Right forelimb (tissue), 1 donor: ENCODE measurements around the gene SERPINB5.
"Not testable (repeated sequence)": the region's sequence is repeated elsewhere in the genome, so short reads cannot be mapped to it uniquely, and the experiment has no call there.

Source experiments
- DNase-seq: peaks from one replicate; pipeline ENCODE4 v3.0.0-alpha.2; 2018

The SERPINB5 gene

GRCh38 chr18:63476668-63477067 is at the start of gene SERPINB5:
Gene SERPINB5 (plus strand): TSS chr18:63476958. CDS start chr18:63484429, 7,471 bp downstream.
- DNase-seq, result no peak

GRCh38 chr18:63427558-63427957 is 49.2 kb upstream of the SERPINB5 start:
- DNase-seq, result no peak

- DNase-seq, result no peak
Observed at GRCh38 chr18:63430526-63430925, 46.2 kb upstream of the SERPINB5 start.

DNA sequence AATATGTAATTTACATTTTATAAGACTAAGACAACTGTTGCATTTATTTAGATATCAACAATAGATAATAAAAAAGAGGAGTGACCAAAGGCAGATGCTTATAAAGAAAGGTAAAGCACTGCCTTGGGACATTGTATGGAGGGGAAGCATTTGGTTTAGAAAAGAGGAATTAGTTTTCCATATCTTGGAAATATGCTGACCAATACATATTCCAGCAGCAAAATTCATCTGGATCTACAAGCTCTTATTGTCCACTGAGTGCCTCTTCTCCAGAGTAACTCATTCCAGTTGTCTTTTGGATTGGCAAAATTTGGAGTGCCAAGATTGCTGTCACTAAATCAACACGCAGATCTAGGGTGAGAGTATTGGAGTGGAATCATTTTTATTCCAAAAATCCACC is 45.6 kb upstream of the SERPINB5 start:
- no peak for DNase-seq

- no peak for DNase-seq
Observed at GRCh38 chr18:63433334-63433866, 43.4 kb upstream of the SERPINB5 start.

- no peak for DNase-seq
Observed at GRCh38 chr18:63438181-63438580, 38.6 kb upstream of the SERPINB5 start.

DNA sequence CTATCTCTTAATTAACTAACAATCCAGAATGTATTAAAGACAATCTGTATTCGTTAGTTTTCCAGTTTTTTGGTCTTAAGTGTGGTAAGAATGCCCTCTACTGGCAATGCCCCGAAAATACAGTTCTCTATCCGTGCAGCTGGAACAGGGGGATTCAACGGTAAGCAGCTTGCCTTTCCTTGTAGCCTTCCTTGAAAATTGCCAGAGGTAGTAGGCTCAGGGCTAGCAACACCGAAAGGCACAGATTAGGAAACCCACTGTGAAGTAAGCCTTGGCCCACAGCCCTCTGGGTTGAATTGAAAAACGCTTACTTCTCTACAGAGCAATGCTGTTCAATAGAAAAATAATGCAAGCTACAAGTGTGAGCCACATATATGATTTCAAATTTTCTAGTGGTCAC is 37.4 kb upstream of the SERPINB5 start:
- peak; percentile 54 for DNase-seq

GRCh38 chr18:63440219-63440618 is 36.5 kb upstream of the SERPINB5 start:
- DNase-seq, result peak; percentile 49

- no peak for DNase-seq
Observed at GRCh38 chr18:63440881-63441280, 35.9 kb upstream of the SERPINB5 start.

DNA sequence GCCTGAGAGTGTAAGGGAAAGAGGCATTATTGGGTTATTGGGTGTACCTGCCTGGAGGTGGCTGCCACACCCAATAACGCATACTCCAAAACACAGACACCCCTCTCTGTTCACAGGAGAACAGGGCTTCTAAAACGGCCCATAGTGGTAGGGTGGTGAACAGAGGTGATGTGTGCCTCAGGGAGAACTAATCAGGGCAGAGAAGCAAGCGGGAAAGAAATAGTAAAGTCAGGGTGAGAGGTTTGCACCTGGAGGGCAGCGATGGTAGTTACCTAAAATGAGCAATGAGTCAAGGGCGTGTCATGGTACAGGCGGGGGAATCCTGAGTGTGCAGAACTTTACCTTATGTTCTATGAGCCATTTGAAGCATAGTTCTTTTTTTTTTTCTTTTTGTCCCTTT is 32.9 kb upstream of the SERPINB5 start:
- no peak for DNase-seq

DNA sequence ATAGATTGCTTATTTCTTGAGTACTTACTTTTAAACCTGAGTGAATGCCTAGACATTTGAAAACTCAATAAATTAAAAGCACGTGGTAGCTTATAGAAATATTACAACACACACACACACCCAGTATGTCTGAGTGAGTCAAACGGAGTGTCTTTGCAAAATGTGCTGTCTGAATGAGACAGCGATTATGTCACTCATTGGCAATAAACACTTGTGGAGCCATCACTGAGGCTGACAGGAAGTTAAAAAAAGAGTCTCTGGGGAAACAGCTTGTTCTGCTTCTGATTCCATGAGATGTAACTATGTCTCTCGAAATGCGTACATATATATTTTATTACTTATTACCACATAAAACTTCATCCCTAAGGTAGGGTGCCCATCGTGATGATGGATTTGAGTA is 32.2 kb upstream of the SERPINB5 start:
- DNase-seq, result no peak

- no peak for DNase-seq
Observed at GRCh38 chr18:63445037-63445436, 31.7 kb upstream of the SERPINB5 start.

DNA sequence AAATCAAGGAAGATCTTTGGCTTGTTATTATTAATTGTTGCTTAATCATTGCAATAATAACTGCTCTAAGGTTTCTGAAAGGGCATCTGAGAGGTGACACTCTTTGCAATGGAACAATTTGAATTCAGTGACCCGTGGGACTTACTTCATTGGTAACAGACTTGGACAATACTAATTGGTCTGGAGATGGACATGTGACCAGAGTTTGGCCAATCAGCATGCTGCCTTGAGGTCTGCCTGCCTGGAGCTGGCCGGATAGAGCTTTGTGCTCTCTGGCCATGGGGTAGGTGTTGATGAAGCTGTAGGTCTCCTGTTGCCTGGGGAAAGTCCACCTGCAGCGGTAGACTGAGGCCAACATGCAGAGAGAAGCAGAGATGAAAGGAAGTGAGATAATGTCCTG is 30.5 kb upstream of the SERPINB5 start:
- no peak for DNase-seq

GRCh38 chr18:63447066-63447465 is 29.7 kb upstream of the SERPINB5 start:
- no peak for DNase-seq

DNA sequence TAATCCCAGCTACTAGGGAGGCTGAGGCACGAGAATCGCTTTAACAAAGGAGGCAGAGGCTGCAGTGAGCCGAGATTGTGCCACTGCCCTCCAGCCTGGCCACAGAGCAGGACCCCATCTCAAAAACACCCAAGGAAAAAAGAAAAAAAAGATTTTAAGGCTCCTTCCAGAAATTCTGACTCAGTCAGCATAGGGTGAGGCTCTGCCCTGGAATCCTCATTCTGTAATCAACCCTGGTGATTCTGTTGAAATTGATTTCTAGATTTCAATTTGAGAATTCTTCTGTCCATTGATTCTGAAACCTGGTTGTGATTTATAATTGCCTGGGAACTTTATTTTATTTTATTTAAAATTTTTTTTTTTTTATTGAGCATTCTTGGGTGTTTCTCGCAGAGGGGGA is 27.3 kb upstream of the SERPINB5 start:
- DNase-seq, result no peak

- DNase-seq, result no peak
Observed at GRCh38 chr18:63451799-63452660, 24.7 kb upstream of the SERPINB5 start.

DNA sequence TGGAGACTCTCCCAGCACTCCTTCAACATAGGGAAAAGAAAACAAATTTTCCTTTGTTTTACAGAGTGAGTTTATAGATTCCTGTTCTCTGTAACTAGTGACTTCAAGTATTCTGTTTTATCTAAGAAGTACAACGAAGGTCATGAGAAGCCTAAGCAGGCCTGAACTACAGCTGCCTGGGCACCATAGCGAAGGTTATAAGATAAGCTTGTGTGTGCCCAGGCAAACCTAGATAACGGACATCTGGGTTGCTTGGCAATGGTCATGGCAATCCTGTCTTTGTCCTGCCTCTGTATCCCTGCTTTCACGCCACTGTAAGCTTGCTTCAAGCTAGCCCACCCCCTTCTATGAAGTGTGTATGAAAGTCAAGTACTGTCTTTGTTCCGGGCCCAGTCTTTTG is 24.0 kb upstream of the SERPINB5 start:
- not testable (repeated sequence) for DNase-seq

GRCh38 chr18:63454497-63454896 is 22.3 kb upstream of the SERPINB5 start:
- DNase-seq, result no peak

DNA sequence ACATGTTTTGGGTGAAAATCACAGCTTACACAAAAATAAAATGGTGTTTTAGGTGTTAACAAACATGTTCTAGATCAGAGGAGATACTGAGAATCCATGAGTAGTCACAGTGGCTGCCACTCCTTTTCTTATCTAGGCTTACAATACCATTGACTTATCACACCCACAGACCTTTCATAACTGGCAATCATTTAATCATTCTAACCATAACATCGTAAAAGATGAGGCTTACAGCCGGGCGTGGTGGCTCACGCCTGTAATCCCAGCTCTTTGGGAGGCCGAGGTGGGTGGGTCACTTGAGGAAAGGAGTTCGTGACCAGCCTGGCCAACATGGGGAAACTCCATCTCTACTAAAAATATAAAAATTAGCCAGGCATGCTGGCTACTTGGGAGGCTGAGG is 18.8 kb upstream of the SERPINB5 start:
- no peak for DNase-seq

GRCh38 chr18:63460414-63460813 is 16.3 kb upstream of the SERPINB5 start:
- no peak for DNase-seq

- no peak for DNase-seq
Observed at GRCh38 chr18:63464434-63464833, 12.3 kb upstream of the SERPINB5 start.

- DNase-seq, result no peak
Observed at GRCh38 chr18:63465059-63465458, 11.7 kb upstream of the SERPINB5 start.

GRCh38 chr18:63467699-63468098 is 9.1 kb upstream of the SERPINB5 start:
- DNase-seq, result no peak

DNA sequence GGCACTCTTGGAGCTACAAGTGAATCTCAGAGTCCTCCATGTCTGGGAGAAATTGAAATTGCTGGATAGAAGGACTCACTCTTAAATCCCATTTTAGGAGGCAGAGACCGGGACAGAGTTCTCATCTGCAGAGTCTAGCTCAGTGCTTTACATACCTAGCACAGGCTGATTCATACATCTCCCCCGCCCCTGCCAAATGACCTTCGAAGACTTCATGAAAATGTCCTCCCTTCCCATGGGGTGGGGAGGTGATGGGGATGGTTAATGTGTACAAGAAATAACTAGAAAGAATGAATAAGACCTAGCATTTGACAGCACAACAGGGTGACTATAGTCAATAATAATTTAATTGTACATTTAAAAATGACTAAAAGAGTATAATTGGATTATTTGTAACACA is 8.2 kb upstream of the SERPINB5 start:
- DNase-seq, result no peak

- DNase-seq, result no peak
Observed at GRCh38 chr18:63470751-63471150, 6.0 kb upstream of the SERPINB5 start.
